Caco-2 (cell line): ENCODE data around the gene AMBRA1. TPM values are rescaled to one million over a fixed set of nuclear protein-coding genes. Genes with fewer than 3 reads are reported as not detected.

Experiments used
- BruUV-seq: library from RNA; stranded (reverse); fragments of 400-500 nt; replicated peaks from 2 replicates; lab custom pipeline; 2021; lab: Mats Ljungman, UMichigan
- CTCF ChIA-PET: fragments of 300-600 bp; sonication (Branson Sonifier 250); formaldehyde crosslinking; loops from one replicate; lab custom pipeline; 2022; ENCODE audit warnings: antibody characterized with exemption; lab: Charles Lee
- POLR2A ChIA-PET: fragments of 300-600 bp; sonication (Branson Sonifier 250); formaldehyde crosslinking; loops from one replicate; lab custom pipeline; 2022; ENCODE audit warnings: antibody characterized with exemption; lab: Charles Lee
- DNase-seq, 2 experiments: peaks; one replicate each; pipeline versions ENCODE4 v3.0.0 to v3.0.0-alpha.2; 2020 to 2022
- H3K27me3 ChIP-seq: replicated peaks from 2 replicates; pipeline ENCODE4 v1.6.0; 2011; ENCODE audit warnings: low read length; ENCODE audit not compliant: control insufficient read depth, insufficient read depth
- H3K36me3 ChIP-seq: 2 replicates; pipeline ENCODE4 v1.5.1; 2011; ENCODE audit warnings: low read length; ENCODE audit not compliant: control insufficient read depth, insufficient read depth
- H3K4me1 ChIP-seq: fragments of 250-450 bp; sonication (Bioruptor Pico); 2 replicates; pipeline ENCODE4 v1.5.1; 2020; ENCODE audit warnings: mild to moderate bottlenecking
- H3K4me3 ChIP-seq: 2 replicates; pipeline ENCODE4 v1.5.1; 2011; ENCODE audit warnings: low read depth, mild to moderate bottlenecking, control low read depth, low read length
- H3K9me3 ChIP-seq: fragments of 250-450 bp; sonication (Bioruptor Pico); 2 replicates; pipeline ENCODE4 v1.5.1; 2020; ENCODE audit warnings: mild to moderate bottlenecking, moderate library complexity
- H3K27ac Mint-ChIP-seq: one replicate; pipeline ENCODE4 v1.8.0; 2022; ENCODE audit warnings: mixed read lengths; ENCODE audit not compliant: unreplicated experiment
- H3K27me3 Mint-ChIP-seq: one replicate; pipeline ENCODE4 v1.8.0; 2022; ENCODE audit warnings: mixed read lengths; ENCODE audit not compliant: insufficient read depth, unreplicated experiment
- H3K36me3 Mint-ChIP-seq: one replicate; pipeline ENCODE4 v1.8.0; 2022; ENCODE audit warnings: mild to moderate bottlenecking, mixed read lengths; ENCODE audit not compliant: insufficient read depth, unreplicated experiment
- H3K4me1 Mint-ChIP-seq: one replicate; pipeline ENCODE4 v1.8.0; 2022; ENCODE audit warnings: low read depth, mixed read lengths; ENCODE audit not compliant: unreplicated experiment
- H3K4me3 Mint-ChIP-seq: one replicate; pipeline ENCODE4 v1.8.0; 2022; ENCODE audit warnings: mild to moderate bottlenecking, moderate library complexity, mixed read lengths; ENCODE audit not compliant: unreplicated experiment
- H3K9me3 Mint-ChIP-seq: one replicate; pipeline ENCODE4 v1.8.0; 2022; ENCODE audit warnings: mixed read lengths; ENCODE audit not compliant: unreplicated experiment
- intact Hi-C: fragments of 100-400 bp; cut with micrococcal nuclease; formaldehyde crosslinking; loops from one replicate; pipeline ENCODE4 v1.10.0; 2022; ENCODE audit not compliant: unreplicated experiment
- total RNA-seq: library from RNA; stranded (reverse); gene quantifications from 2 replicates; pipeline ENCODE4 v1.2.3, GENCODE V29; 2022
- TF ChIP-seq, protein P1 (sequence below), 2 experiments: fragments of 200-600 bp in 1 of 2; IDR thresholded peaks; 1 replicate in 1 of 2; 2 replicates in 1 of 2; pipeline versions ENCODE4 v1.5.1 to v1.8.0; 2011 to 2022; ENCODE audit warnings: antibody characterized with exemption in 1 of 2, control low read depth in 1 of 2, inconsistent platforms in 1 of 2, low read depth in 1 of 2, low read length in 1 of 2, mild to moderate bottlenecking in 1 of 2, moderate library complexity in 1 of 2; ENCODE audit not compliant: insufficient read depth in 1 of 2, severe bottlenecking in 1 of 2, unreplicated experiment in 1 of 2

Gene AMBRA1
- total RNA-seq, 1 experiment from 2014 or later: 48.1 TPM

DNA sequence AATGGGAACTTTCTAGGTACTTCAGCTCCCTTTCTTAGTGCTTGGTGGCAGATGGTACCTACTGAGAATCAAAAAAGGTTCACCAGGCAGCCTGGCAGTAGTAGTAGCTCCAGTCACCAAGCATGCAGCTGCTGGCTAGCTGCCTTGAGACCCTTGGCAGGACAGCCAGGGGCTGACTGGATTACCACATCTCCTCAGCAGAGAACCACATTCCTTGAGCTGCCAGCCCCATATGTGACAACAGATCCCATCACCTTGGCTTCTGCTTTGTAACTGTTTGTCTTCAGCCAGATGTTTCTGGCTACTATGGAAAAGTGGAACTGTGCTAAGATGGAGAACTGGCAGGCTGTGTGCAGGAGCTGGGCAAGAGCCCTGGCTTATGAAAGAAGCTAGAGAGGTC, 162.6 kb downstream of the AMBRA1 start:
- no TSS peak for BruUV-seq
- peaks cover 1% of the 10 kb centered on the region for H3K36me3 ChIP-seq
- TF ChIP-seq, protein P1, sequence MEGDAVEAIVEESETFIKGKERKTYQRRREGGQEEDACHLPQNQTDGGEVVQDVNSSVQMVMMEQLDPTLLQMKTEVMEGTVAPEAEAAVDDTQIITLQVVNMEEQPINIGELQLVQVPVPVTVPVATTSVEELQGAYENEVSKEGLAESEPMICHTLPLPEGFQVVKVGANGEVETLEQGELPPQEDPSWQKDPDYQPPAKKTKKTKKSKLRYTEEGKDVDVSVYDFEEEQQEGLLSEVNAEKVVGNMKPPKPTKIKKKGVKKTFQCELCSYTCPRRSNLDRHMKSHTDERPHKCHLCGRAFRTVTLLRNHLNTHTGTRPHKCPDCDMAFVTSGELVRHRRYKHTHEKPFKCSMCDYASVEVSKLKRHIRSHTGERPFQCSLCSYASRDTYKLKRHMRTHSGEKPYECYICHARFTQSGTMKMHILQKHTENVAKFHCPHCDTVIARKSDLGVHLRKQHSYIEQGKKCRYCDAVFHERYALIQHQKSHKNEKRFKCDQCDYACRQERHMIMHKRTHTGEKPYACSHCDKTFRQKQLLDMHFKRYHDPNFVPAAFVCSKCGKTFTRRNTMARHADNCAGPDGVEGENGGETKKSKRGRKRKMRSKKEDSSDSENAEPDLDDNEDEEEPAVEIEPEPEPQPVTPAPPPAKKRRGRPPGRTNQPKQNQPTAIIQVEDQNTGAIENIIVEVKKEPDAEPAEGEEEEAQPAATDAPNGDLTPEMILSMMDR (IDR thresholded peaks at IDR 0.05; ENCODE audit: insufficient read depth in 1 of 2, low read depth in 1 of 2, low read length in 1 of 2, severe bottlenecking in 1 of 2, unreplicated experiment in 1 of 2): no peak
- no peaks in the 10 kb centered on the region for H3K27me3 ChIP-seq
- Mint-ChIP-seq H3K36me3 (peaks cover 61% of the 10 kb centered on the region), H3K4me1 (no peaks in the 10 kb centered on the region), H3K27me3 (no peaks in the 10 kb centered on the region), H3K27ac (no peak overlapping the region), H3K9me3 (no peaks in the 10 kb centered on the region), H3K4me3 (no peak overlapping the region)
- no peak overlapping the region for H3K4me3 ChIP-seq
- ChIA-PET CTCF (no interaction called here), POLR2A (no interaction called here)
- DNase-seq: no peak
- intact Hi-C loops: no loop called here
- H3K9me3 ChIP-seq: no peaks in the 10 kb centered on the region
- H3K4me1 ChIP-seq: no peaks in the 10 kb centered on the region

DNA sequence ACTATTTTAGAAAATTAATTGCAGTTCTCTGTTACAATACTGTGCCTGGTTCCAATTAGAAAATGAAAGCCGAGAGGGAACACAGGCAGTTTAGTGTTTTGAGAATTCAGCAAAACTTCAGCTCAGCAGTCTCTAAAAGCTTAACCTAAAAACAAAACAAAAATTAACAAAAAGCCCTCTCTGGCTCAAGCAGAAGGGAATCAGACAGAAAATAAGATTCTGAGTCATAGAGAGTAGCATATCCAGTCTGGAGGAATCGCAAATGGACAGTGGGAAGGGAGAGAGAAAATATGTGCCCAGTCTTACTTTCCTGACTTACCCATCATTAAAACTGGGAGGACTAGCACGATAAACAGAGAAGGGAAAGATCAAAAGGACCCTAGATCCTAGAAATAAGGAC, 164.1 kb downstream of the AMBRA1 start:
- H3K36me3 ChIP-seq: peaks cover 1% of the 10 kb centered on the region; the same call in 1 of the 2 replicates
- intact Hi-C loops: no loop called here
- DNase-seq: no peak
- Mint-ChIP-seq H3K36me3 (peaks cover 67% of the 10 kb centered on the region), H3K4me1 (no peaks in the 10 kb centered on the region), H3K27me3 (no peaks in the 10 kb centered on the region), H3K27ac (no peak overlapping the region), H3K9me3 (no peaks in the 10 kb centered on the region), H3K4me3 (no peak overlapping the region)
- ChIA-PET POLR2A (no interaction called here), CTCF (no interaction called here)
- H3K9me3 ChIP-seq: no peaks in the 10 kb centered on the region
- TF ChIP-seq, protein P1 (IDR thresholded peaks at IDR 0.05; ENCODE audit: insufficient read depth in 1 of 2, low read depth in 1 of 2, low read length in 1 of 2, severe bottlenecking in 1 of 2, unreplicated experiment in 1 of 2): no peak
- H3K4me1 ChIP-seq: no peaks in the 10 kb centered on the region
- BruUV-seq: no TSS peak
- H3K4me3 ChIP-seq: no peak overlapping the region
- no peaks in the 10 kb centered on the region for H3K27me3 ChIP-seq

DNA sequence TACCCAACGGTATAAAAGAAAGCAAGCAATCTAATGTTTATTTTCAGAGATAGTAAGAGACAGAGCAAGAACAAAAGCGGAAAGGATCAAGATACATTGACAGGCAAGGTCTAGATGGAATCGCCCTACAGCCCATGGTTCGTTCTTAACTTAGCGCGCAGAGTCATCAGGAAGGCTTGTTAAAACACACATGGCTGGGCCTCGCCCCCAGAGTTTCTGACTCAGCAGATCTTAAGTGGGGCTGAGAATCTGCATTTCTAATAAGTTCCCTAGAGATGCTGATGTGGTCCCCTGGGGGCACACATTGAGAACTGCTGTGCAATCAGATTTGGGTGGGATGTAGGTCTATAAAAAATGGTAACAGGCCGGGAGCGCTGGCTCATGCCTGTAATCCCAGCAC, 166.5 kb downstream of the AMBRA1 start:
- H3K27me3 Mint-ChIP-seq: no peaks in the 10 kb centered on the region
- Histone ChIP-seq H3K4me1 (no peaks in the 10 kb centered on the region), H3K9me3 (no peaks in the 10 kb centered on the region), H3K27me3 (no peaks in the 10 kb centered on the region), H3K36me3 (no peaks in the 10 kb centered on the region), H3K4me3 (no peak overlapping the region)
- ChIA-PET CTCF (no interaction called here), POLR2A (no interaction called here)
- H3K4me3 Mint-ChIP-seq: no peak overlapping the region
- H3K9me3 Mint-ChIP-seq: no peaks in the 10 kb centered on the region
- no TSS peak for BruUV-seq
- TF ChIP-seq, protein P1 (IDR thresholded peaks at IDR 0.05; ENCODE audit: insufficient read depth in 1 of 2, low read depth in 1 of 2, low read length in 1 of 2, severe bottlenecking in 1 of 2, unreplicated experiment in 1 of 2): no peak
- H3K36me3 Mint-ChIP-seq: peaks cover 60% of the 10 kb centered on the region
- DNase-seq: no peak
- no peak overlapping the region for H3K27ac Mint-ChIP-seq
- intact Hi-C loops: no loop called here
- H3K4me1 Mint-ChIP-seq: no peaks in the 10 kb centered on the region
